A172 (cell line): ENCODE data around the gene COPS8. TPM values are rescaled to one million over a fixed set of nuclear protein-coding genes. Genes with fewer than 3 reads are reported as not detected.

Source experiments
- DNase-seq: peaks from one replicate; pipeline ENCODE4 v3.0.0-alpha.2; 2015; ENCODE audit warnings: low spot score
- total RNA-seq: library from RNA; depleted of rRNA; stranded (reverse); fragments of >200 nt; shearing (Covaris generic); gene quantifications from 2 replicates; pipeline ENCODE4 v1.2.3, GENCODE V29; 2014

The COPS8 gene
- total RNA-seq, 1 experiment from 2014 or later: 160 TPM

DNA sequence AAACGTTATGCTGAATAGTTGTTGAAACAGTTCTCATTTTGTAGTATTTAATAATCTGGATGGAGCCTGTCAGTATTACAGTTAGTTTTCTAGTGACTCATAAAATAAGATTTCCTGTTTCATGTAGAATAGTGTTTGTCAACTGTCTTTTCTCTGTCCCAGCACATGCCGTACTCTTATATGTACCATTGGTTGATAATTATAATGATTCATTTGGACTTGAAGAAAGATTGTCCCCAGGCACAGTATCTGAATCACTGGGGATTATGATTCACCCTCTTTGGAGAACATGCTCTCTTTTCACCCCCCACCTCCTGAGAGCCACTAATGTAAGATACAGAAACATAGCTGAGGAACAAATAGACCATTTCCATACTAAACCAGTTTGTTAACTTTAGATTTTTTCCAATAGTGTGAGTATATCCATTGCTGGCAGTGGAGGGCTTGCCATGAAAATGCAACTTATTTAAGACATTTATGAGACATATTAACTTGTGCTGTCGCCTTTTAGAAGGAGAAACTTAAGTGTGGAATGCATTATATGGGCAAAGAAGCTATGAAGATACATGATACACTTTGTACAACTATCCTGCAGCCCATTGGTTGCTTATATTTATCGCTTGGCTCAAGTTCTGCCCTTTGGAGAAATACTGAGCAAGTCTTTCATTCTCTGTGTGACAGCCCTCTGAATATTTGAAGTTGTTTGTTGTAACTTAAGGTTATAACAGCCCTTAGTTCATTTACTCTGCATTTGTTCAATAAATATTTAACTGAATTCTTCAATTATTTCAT is 12.4 kb downstream of the COPS8 start:
- peak; percentile 91 for DNase-seq

DNA sequence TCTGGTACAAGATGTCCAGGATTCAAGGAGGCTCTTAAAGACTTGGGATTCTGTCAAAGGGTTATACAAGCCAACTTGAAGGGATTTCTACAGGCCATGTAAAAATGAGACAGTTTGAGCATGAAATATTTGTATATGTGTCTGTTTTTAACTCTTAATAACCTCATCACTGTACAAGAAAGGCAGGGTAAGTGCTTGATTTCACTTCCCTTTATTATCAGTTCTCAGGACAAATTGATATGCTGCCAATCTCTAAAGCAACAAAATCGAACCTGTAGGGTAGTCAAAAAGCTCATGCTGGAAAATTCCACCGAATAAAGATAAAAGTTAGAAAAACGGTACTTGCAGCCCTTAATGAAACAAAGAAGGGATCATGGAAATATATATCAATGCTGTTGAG is 14.1 kb downstream of the COPS8 start:
- no peak for DNase-seq

DNA sequence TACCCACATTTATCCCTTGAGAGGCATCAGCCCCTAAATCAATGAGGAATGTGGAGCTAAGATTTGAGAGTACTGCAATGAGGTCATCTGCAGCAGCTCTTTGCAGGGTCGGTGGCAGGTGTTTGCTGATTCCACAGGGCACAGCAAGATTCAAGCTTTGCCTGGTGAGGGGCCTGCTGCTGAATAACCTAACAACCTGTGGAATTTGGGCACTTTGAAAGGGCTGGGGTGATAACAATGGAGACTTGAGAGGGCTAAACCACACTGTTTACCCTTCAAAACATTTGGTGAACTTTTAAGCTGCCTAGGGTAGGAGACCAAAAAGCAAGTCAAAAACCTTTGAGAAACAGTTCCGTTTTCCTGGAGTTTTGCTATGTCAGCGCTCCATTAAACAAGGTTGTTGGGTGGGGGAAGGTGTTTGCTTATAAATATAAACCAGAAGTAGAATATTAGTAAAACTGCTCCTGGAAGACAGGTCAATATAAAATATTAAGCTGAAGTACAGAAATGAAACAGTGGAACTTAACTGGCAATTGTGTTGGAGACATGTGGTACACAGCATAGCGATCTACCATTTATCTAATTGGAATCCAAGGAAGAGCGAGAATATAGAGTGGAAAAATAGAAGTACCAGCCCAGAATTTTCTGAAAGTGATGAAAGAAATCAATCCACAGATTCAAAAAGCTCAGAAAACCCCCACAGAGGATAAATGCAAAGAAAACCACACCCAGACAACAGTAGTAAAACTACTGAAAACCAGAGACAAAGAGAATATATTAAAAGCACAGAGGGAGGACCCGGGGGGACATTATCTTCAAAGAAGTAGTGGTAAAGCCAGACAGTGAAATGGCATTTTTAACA is 15.7 kb downstream of the COPS8 start:
- no peak for DNase-seq

DNA sequence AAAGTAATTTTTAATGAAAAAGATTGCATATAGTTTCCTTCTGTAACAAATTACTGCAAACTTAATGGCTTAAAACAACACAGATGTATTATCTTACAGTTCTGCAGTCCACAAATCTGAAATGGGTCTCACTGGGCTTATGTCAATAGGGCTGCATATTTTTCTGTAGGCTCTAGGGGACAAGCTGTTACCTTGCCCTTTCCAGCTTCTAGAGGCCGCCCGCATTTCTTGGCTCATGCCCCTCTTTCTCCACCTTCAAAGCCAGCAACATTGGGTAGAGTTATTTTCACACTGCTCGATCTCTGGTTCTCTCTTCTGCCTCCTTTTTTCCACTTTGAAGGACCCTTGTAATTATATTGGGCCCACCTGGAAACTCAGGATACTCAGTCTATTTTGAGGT is 16.7 kb downstream of the COPS8 start:
- DNase-seq: no peak

DNA sequence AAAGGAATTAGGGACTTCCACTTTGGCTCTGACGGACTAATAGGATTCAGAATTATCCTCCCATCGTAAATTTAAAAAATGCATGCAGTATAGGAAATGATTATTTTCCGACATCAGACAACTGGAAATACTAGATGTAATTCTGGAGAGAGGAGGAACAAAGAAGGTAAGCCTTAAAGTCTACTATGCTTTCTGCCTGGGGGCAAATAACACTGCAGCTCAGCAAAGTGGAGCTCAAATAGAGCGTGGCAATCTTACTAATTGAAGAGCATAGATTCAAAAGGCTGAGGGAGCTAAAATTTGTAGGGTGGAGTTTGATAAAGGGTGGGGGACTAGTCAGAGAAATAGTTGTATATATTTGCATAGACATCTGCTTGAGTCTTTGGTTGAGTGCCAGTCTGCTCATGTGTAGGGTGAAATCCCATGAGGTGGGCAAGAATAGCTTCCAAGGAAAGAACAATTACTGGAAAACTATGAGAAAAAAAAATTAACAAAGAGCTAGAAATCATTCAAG is 23.8 kb downstream of the COPS8 start:
- DNase-seq: no peak

DNA sequence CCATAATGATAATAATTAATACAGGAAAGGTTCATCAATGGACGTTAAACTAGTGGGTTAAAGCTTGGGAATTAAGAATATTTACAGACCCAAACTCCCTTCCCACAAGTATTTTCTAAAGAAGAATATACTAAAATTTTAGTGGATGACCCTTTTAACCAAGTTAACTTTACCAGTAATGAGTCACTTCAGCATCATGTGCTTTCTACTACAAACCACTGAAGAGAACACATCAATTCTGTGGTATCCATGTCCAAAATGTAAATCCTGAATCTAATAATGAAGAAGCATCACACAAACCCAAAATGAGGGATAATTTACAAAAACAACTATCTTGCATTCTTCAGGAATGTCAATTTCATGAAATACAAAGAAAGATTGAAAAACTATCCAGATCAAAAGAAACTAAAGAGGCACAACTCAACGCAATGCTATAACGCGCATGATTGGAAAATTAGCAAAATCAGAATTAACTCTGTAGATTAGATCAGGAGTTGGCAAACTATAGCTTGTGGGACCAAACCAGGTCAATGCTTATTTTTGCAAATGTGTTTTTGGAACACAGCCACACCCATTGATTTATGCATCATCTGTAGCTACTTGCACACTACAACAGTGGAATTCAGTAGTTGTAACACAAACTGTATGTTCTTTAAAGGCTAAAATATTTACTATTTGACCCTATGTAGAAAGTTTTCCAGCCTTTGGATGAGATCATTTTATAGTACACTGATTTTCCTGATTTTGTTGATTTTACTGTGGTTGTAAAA is 27.5 kb downstream of the COPS8 start:
- DNase-seq: no peak

DNA sequence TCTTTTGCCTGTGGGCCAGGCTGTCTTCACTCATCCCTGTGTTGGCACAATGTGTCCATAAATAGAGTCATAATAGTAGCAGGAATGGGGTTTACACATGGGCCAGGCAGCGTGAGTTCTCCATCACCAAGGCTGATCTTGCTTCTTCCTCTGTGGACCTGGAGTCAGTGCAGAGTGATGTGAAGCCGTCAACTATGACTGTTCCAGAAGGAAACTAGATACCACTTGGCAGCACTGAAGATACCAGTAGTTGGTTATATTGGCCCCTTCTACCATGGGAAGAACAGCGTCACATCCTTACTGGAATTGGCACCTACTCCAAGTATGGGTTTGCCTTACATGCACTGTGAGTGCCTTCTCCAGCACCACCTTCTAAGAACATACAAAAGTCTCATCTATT is 30.2 kb downstream of the COPS8 start:
- DNase-seq: no peak

DNA sequence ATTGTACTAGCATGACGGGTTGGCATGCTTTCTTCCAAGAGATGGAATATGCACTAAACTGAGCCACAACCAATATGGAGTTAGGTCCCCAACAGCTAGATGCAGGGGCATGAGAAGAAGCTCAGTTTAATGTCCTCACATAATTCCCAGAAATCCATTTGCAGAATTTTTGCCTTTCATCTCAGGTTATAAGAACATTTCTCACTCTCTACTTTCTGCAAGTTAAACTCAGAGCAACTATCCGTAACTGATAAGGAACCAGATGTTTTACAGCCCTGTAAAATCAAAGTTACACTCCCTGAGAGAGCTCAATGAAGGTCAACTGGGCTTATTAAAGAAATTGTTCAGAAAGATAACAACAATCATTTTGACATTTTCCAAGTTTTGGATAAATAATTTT is 30.7 kb downstream of the COPS8 start:
- no peak for DNase-seq

DNA sequence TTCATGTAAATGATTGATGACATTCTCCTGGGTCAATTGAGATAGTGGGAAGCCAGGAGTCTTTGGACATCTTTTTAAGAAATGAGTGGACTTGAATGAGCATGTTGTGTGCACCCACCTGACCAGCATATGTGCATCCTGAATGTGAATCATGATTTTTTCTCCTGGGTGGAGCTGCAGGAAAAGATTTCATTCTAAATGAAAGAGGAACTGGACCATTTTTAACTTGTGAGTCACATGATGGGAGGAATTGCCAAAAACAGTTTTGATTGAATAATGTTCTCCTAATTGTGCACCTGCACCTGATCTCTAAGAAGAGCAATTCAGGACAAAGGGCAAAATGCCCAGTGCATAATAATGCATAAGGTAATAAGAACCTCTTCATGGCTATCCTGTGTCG is 32.3 kb downstream of the COPS8 start:
- peak; percentile 55 for DNase-seq

DNA sequence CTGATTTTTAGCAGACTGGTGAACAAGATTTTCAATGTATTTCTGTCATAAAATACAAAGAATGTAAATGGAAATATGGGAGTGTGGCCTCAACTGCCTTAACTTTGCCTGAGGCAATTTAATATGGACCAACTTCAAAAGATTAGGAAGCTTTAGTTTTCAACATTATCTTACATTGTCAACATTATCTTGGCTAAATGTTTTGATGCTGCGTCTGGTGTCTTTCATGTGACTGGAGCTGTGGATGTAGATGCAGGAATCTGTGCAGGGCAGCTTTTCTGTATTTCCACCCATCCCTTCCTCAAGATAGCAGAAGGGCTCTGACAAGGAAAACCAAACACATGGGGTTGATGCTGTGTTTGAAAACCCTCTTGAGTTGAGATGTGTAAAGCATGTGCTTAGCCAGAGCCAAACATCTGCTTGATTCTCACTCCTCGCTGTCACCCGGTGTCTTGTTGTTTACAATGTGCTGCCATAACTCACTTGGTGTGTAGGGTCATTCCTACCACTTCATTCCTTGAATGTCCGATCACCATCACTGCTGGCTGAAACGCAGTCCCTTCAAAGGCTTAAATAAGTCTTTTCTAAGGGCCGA is 33.0 kb downstream of the COPS8 start:
- no peak for DNase-seq

DNA sequence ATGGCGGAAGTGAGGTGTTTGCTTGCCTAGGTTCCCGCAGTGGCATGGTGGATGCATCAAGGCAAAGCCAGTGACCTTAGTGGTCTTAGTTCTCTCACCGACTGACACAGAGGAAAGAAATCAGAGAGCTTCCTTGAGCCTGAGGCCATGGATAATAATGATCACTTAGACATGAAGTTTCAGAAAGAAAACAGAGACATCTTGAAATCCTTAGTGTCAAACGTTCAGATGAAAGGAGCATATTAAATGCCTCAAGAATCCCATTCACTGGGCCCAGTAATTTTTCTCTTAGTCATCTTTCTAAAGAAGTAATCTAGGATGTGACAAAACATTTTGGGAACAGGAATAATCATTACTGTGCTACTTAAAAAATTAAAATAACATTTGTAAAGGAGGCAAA is 35.2 kb downstream of the COPS8 start:
- DNase-seq: no peak

DNA sequence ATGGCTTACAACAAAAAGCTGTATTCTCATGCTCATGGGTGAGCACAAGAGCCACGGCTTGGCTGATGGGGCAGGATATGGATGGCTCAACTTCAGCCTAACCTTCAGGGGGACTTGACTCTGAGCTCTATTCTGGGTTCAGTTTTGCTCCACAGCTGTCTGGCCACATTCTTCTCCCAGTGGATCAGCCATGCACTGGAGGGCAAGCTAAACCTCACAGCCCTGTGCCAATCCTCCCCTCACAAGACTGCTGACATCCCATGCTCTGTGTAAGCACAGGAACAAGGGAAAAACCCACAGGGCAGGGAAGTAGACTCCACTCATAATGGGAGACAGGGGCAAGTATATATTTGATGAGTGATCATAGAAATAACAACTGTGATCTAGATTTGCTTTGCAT is 35.6 kb downstream of the COPS8 start:
- DNase-seq: no peak

DNA sequence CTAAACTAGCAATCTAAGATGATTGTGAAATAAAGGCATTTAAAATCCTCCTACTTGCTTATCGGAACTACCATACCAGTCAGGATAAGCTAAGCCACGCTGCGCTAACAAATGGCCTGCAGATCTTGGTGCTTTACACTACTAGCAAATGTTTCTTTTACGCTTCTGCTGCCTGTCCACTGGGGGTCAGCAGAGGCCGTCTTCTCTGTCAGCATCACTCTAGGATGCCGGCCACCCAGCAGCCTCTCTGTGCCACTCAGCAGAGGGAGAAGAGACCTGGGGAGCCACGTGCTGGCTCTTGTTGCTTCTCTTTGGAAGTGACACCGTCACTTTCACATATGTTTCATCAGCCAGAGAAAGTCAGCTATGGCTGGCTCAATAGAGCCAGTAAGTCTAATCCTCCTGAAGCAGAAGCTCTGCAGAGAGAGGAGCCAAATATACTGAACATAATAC is 36.6 kb downstream of the COPS8 start:
- peak; percentile 78 for DNase-seq

DNA sequence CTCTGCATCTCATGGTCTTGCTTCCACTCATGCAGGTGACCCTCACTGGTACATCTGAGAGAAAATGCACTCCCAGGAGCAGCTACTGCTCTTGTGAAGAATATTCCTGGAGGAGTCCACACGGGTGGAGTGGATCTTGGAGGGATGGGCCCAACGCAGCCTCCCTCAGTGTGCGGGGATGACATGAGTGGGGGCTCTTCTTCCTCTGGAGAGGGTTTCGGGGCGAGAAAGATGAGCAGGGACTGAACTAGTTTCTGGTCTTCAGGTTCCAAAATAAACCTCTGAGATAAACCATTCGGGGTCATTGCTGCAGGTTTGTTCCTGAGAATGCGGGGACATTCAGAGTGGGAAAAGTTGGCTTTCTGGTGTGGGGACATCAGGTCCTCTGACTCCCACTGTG is 39.1 kb downstream of the COPS8 start:
- DNase-seq: no peak

DNA sequence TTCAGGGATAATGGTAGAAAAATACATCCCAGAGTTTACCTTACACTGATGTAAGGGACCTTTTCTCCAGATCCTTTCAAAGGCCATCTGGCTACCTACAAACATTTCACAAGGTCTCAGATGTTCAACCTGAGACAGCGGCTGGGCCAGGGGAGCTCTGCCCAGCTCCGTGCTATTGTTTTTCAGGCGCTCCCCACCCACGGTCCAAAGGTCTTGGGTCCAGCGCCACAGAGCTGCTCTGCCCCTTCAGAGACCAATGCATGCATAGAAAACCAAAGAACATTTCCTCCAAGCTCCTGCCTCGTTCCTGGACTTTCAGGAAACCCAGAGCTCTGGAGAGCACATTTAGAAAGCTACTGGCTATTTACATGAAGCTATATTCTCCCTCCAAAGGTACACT is 40.3 kb downstream of the COPS8 start:
- DNase-seq: no peak

DNA sequence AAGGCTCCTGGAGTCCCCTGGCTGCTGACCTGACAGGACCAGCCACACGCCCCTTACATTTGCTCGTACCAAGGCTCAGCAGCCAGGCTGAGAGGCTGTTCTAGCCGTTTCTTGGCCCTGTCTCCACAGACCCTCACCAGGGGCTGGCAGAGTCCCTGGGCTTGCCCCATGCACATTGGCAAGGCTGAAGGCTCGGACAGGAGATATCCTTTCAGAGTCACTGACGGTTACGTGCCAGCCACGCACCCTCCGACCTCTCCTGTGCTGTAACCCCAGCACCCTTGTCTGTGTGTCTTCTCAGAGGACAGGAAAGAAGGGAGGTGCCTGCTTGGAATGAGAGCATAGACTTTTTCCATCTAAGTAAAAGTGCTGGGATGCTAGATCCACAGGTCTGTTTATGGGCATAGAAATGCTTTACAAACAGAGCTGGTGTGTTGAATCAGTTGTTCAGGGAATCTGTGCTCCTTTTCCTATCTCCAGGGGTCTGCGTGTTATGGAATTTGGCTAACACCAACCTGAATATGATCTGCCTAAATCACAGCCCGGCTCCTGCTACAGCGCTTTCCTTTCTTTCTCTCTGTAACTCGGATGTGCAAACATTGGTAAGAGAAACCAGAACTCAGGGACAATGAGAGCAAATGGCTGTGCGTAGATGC is 41.0 kb downstream of the COPS8 start:
- DNase-seq: no peak

DNA sequence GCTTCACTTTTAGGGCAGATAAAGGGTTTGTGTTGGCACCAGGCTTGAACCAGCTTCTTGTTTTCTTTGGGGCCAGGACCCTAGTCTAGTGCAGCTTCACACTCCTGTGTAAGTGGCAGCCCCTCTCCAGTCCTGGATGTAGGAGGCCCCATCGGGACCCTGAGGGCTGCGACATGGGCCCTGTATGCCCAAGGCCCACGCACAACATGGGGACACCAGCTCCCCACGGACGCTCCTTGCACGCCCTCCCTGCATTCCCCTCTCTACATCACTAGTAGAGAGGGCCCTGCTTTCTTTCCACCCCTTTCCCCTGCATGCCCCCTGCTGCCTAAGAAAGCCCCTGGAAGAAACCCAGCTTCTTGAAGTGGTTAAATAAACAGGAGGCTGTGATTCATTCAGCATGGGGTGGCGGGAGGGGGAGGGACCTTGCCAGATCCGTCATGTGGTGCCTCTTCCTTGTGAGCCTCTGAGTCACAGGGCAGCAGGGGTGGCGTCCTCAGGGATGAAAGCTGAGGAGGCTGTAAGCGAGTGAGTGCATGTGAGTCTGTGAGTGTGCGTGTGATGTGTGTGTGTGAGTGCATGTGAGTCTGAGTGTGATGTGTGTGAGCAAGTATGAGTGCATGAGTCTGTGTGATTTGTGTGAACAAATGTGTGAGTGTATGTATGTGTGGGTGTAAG is 42.5 kb downstream of the COPS8 start:
- DNase-seq: peak; percentile 98

DNA sequence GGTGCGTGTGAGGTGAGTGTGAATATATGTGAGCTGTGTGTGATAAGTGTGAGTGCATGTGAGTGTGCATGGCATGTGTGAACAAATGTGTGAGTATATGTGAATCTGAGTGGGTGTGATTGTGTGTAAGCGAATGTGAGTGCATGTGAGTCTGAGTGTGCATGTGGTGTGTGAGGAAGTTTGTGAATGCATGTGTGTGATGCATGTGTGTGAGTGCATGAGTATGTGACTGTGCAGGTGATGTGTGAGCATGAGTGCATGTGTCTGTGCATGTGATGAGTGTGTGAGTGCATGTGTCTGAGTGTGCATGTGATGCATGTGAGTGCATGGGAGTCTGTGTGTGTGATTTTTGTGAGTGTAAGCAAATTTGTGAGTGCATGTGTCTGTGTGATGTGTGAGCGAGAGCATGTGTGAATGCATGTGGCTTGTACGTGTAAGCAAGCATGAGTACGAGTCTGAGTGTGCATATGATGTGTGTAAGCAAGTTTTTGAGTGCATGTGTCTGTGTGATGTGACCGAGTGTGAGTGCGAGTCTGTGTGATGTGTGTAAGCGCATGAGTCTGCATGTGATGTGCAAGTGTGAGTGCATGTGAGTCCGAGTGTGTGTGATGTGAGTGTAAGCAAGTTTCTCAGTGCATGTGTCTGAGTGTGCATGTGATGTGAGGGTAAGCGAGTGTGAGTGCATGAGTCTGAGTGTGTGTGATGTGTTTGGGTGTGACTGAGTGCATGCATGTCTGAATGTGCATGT is 43.3 kb downstream of the COPS8 start:
- no peak for DNase-seq

DNA sequence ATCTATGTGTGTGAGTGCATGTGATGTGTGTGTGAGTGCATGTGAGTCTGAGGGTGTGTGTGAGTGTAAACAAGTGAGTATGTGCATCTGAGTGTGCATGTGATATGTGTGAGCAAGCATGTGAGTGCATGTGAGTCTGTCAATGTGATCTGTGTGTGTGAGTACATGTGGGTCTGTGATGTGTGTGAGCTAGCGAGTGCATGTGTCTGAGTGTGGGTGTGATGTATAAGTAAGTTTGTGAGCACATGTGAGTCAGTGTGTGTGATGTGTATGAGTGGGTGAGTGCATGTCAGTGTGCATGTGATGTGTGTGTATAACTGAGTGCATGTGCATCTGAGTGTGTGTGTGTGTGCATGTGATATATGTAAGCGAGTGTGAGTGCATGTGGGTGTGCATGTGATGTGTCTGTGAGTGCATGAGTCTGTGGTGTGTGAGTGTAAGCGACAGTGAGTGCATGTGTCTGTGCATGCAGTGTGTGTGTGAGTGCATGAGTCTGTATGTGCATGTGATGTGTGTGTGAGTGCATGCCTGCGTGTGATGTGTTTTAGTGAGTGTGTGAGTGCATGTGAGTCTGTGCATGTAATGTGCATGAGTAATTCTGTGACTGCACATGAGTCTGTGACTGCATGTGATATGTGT is 44.1 kb downstream of the COPS8 start:
- DNase-seq: no peak
